Thoracic aorta (tissue), 2 donors: ENCODE data around the gene TRIO. TPM values are rescaled to one million over a fixed set of nuclear protein-coding genes. Genes with fewer than 3 reads are reported as not detected.

Source experiments
- ATAC-seq: fragments of 150-250 bp; one replicate; pipeline ENCODE4 v1.8.0; 2017; ENCODE audit warnings: low read depth; ENCODE audit not compliant: insufficient number of reproducible peaks, low FRiP score
- DNase-seq: peaks from one replicate; pipeline ENCODE4 v3.0.0-alpha.2; 2020; ENCODE audit warnings: low spot score
- H3K27ac ChIP-seq, 2 donors: fragments of 200-600 bp; sonication (generic); 1 replicate in 1 of 2; 2 replicates in 1 of 2; pipeline ENCODE4 v1.5.1; 2016; ENCODE audit warnings: mild to moderate bottlenecking in 2 of 2, moderate library complexity in 2 of 2
- H3K27me3 ChIP-seq: fragments of 200-600 bp; sonication (generic); replicated peaks from 2 replicates; pipeline ENCODE4 v1.6.0; 2016; ENCODE audit warnings: mild to moderate bottlenecking; ENCODE audit not compliant: insufficient read depth
- H3K36me3 ChIP-seq: fragments of 200-600 bp; sonication (generic); one replicate; pipeline ENCODE4 v1.5.1; 2016
- H3K4me1 ChIP-seq, 2 donors: fragments of 200-600 bp; sonication (generic); 1 replicate in 1 of 2; 2 replicates in 1 of 2; pipeline versions ENCODE4 v1.5.1 to v1.6.0; 2016; ENCODE audit warnings: low read depth in 2 of 2, mild to moderate bottlenecking in 1 of 2; ENCODE audit not compliant: control insufficient read depth in 1 of 2
- H3K4me3 ChIP-seq: fragments of 200-600 bp; sonication (generic); 2 replicates; pipeline ENCODE4 v1.5.1; 2016; ENCODE audit warnings: mild to moderate bottlenecking
- H3K9me3 ChIP-seq: fragments of 200-600 bp; sonication (generic); 2 replicates; pipeline ENCODE4 v1.5.1; 2016
- CTCF ChIP-seq: fragments of 200-600 bp; sonication (generic); IDR thresholded peaks from one replicate; pipeline ENCODE4 v1.5.1; 2019; ENCODE audit warnings: antibody characterized with exemption
- total RNA-seq, 2 donors: library from RNA; depleted of rRNA; stranded (reverse); fragments of >200 nt; gene quantifications; one replicate each; pipeline versions ENCODE4 v1.1.0 to v1.2.3, GENCODE V29; 2016

TRIO gene
- total RNA-seq, 2 donors from 2014 or later, result 219 to 300 TPM

GRCh38 chr5:14267166-14267838 is 124.2 kb downstream of the TRIO start:
- Histone ChIP-seq H3K4me3 (no peak overlapping the region), H3K4me1 (peaks cover 42 to 67% of the 10 kb centered on the region in 2 donors), H3K9me3 (no peaks in the 10 kb centered on the region), H3K27me3 (no peaks in the 10 kb centered on the region), H3K27ac (peak overlapping the region in 1 of 2 donors; percentile 68), H3K36me3 (no peaks in the 10 kb centered on the region)
- ATAC-seq (no peak), DNase-seq (no peak)
- no peak for TF ChIP-seq CTCF

GRCh38 chr5:14267991-14268708 is 125.0 kb downstream of the TRIO start:
- Histone ChIP-seq H3K27ac (peak overlapping the region; percentile 66 to 68), H3K4me1 (peaks cover 42 to 76% of the 10 kb centered on the region in 2 donors), H3K36me3 (no peaks in the 10 kb centered on the region), H3K27me3 (no peaks in the 10 kb centered on the region), H3K9me3 (no peaks in the 10 kb centered on the region), H3K4me3 (peak overlapping the region; percentile 5)
- DNase-seq, result peak; percentile 67
- TF ChIP-seq CTCF, result no peak
- peak; percentile 45 for ATAC-seq

DNA sequence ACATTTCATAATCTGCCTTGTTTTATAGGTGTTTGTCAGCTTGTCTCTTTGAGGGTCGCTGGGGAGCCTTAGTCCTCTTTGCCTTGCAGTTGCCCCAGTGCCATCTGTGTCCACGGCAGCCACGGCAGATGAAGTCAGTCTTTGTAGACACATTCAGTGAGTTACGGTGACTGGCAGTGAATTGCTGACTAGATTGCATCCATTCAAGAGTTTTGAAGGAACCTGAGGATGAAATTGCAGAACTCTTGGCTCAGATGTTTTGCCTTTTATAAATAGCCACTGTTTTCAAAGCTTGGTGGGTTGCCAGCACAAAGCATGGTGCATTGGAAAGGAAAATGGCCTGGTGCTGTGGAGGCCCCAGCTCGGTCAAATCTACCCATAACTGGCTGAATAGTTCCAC is 125.6 kb downstream of the TRIO start:
- ATAC-seq (no peak), DNase-seq (no peak)
- Histone ChIP-seq H3K27ac (peak overlapping the region; percentile 66 to 68), H3K4me1 (peaks cover 42 to 80% of the 10 kb centered on the region in 2 donors), H3K36me3 (no peaks in the 10 kb centered on the region), H3K27me3 (no peaks in the 10 kb centered on the region), H3K9me3 (no peaks in the 10 kb centered on the region), H3K4me3 (peak overlapping the region; percentile 5)
- TF ChIP-seq CTCF, result no peak

GRCh38 chr5:14269395-14269794 is 126.3 kb downstream of the TRIO start:
- no peaks in the 10 kb centered on the region for H3K9me3 ChIP-seq
- H3K4me1 ChIP-seq, result peaks cover 42 to 80% of the 10 kb centered on the region in 2 donors
- ATAC-seq, result no peak
- no peak for DNase-seq
- no peaks in the 10 kb centered on the region for H3K36me3 ChIP-seq
- no peak overlapping the region for H3K4me3 ChIP-seq
- TF ChIP-seq CTCF, result no peak
- no peaks in the 10 kb centered on the region for H3K27me3 ChIP-seq
- peak overlapping the region; percentile 68 to 74 for H3K27ac ChIP-seq

- no peaks in the 10 kb centered on the region for H3K27me3 ChIP-seq
- DNase-seq (peak; percentile 36), ATAC-seq (peak; percentile 72)
- TF ChIP-seq CTCF, result peak; percentile 81
- no peaks in the 10 kb centered on the region for H3K36me3 ChIP-seq
- no peaks in the 10 kb centered on the region for H3K9me3 ChIP-seq
- peak overlapping the region; percentile 2 for H3K4me3 ChIP-seq
- H3K27ac ChIP-seq, result peak overlapping the region; percentile 68 to 74
- peaks cover 37 to 75% of the 10 kb centered on the region in 2 donors for H3K4me1 ChIP-seq
Observed at GRCh38 chr5:14270209-14270702, 127.1 kb downstream of the TRIO start.
